H9 (cell line): ENCODE measurements around the gene F13A1. TPM values are rescaled to one million over a fixed set of nuclear protein-coding genes. Genes with fewer than 3 reads are reported as not detected.

Experiments used
- DNase-seq: peaks from one replicate; pipeline ENCODE4 v3.0.0-alpha.2; 2017
- H2AFZ ChIP-seq: one replicate; pipeline ENCODE4 v1.6.1; 2013; ENCODE audit warnings: mild to moderate bottlenecking, low read length, control low read depth, moderate library complexity
- H2AK5ac ChIP-seq: 2 replicates; pipeline ENCODE4 v1.6.1; 2013; ENCODE audit warnings: low read length, control low read depth, mixed read lengths; ENCODE audit not compliant: insufficient read length
- H2BK120ac ChIP-seq: one replicate; pipeline ENCODE4 v1.6.1; 2013; ENCODE audit warnings: low read depth, mild to moderate bottlenecking, low read length, control low read depth, inconsistent platforms; ENCODE audit not compliant: poor library complexity, severe bottlenecking
- H2BK12ac ChIP-seq: 2 replicates; pipeline ENCODE4 v1.6.1; 2013; ENCODE audit warnings: low read length, control low read depth, mixed read lengths, low read depth; ENCODE audit not compliant: insufficient read length
- H2BK15ac ChIP-seq: 2 replicates; pipeline ENCODE4 v1.6.1; 2013; ENCODE audit warnings: low read depth, low read length, control low read depth
- H2BK20ac ChIP-seq: one replicate; pipeline ENCODE4 v1.6.1; 2013; ENCODE audit warnings: low read depth, mild to moderate bottlenecking, low read length, control low read depth, inconsistent platforms; ENCODE audit not compliant: poor library complexity, severe bottlenecking
- H2BK5ac ChIP-seq: 2 replicates; pipeline ENCODE4 v1.6.1; 2013; ENCODE audit warnings: low read length, control low read depth, mixed read lengths; ENCODE audit not compliant: insufficient read length
- H3K14ac ChIP-seq: 2 replicates; pipeline ENCODE4 v1.6.1; 2013; ENCODE audit warnings: low read length, control low read depth; ENCODE audit not compliant: insufficient read depth
- H3K18ac ChIP-seq: 2 replicates; pipeline ENCODE4 v1.6.1; 2013; ENCODE audit warnings: low read depth, mild to moderate bottlenecking, mixed read lengths, low read length, control low read depth; ENCODE audit not compliant: insufficient read length
- H3K23ac ChIP-seq: 2 replicates; pipeline ENCODE4 v1.6.1; 2013; ENCODE audit warnings: low read length, control low read depth, mixed read lengths, low read depth; ENCODE audit not compliant: insufficient read length
- H3K23me2 ChIP-seq: 2 replicates; pipeline ENCODE4 v1.6.1; 2013; ENCODE audit warnings: low read depth, mild to moderate bottlenecking, mixed read lengths, low read length, control low read depth; ENCODE audit not compliant: insufficient read length, poor library complexity, severe bottlenecking
- H3K27ac ChIP-seq: 2 replicates; pipeline ENCODE4 v1.5.1; 2013; ENCODE audit warnings: low read length, control low read depth, mixed read lengths, low read depth; ENCODE audit not compliant: insufficient read length
- H3K27me3 ChIP-seq: 2 replicates; pipeline ENCODE4 v1.6.1; 2013; ENCODE audit warnings: low read length, control low read depth, inconsistent platforms; ENCODE audit not compliant: insufficient read depth
- H3K4ac ChIP-seq: 2 replicates; pipeline ENCODE4 v1.6.1; 2013; ENCODE audit warnings: low read depth, mild to moderate bottlenecking, control low read depth, inconsistent platforms, low read length, moderate library complexity
- H3K4me1 ChIP-seq: 2 replicates; pipeline ENCODE4 v1.6.1; 2013; ENCODE audit warnings: low read length, control low read depth, inconsistent platforms; ENCODE audit not compliant: insufficient read depth
- H3K4me2 ChIP-seq: 2 replicates; pipeline ENCODE4 v1.6.1; 2013; ENCODE audit warnings: low read length, control low read depth, mixed read lengths; ENCODE audit not compliant: insufficient read length, insufficient read depth
- H3K56ac ChIP-seq: 2 replicates; pipeline ENCODE4 v1.6.1; 2013; ENCODE audit warnings: low read depth, mild to moderate bottlenecking, mixed read lengths, low read length, control low read depth; ENCODE audit not compliant: insufficient read length
- H3K79me1 ChIP-seq: 2 replicates; pipeline ENCODE4 v1.6.1; 2013; ENCODE audit warnings: low read depth, mild to moderate bottlenecking, moderate library complexity, low read length, control low read depth, inconsistent platforms; ENCODE audit not compliant: insufficient read depth, poor library complexity, severe bottlenecking
- H3K79me2 ChIP-seq: 2 replicates; pipeline ENCODE4 v1.6.1; 2013; ENCODE audit warnings: low read length, control low read depth, inconsistent platforms; ENCODE audit not compliant: insufficient read depth
- H3K9ac ChIP-seq: 2 replicates; pipeline ENCODE4 v1.6.1; 2013; ENCODE audit warnings: low read length, control low read depth, mixed read lengths; ENCODE audit not compliant: insufficient read length; ENCODE audit errors: extremely low read depth
- H3K9me3 ChIP-seq: one replicate; pipeline ENCODE4 v1.6.1; 2013; ENCODE audit warnings: low read depth, low read length, inconsistent platforms; ENCODE audit not compliant: control insufficient read depth
- H3T11ph ChIP-seq: one replicate; pipeline ENCODE4 v1.6.1; 2013; ENCODE audit warnings: mild to moderate bottlenecking, low read length, control low read depth, inconsistent platforms
- H4K20me1 ChIP-seq: one replicate; pipeline ENCODE4 v1.6.1; 2013; ENCODE audit not compliant: control insufficient read depth, insufficient read length, insufficient read depth
- H4K5ac ChIP-seq: 2 replicates; pipeline ENCODE4 v1.6.1; 2013; ENCODE audit warnings: low read depth, mild to moderate bottlenecking, mixed read lengths, low read length, control low read depth; ENCODE audit not compliant: insufficient read length
- H4K8ac ChIP-seq: replicated peaks from 2 replicates; pipeline ENCODE4 v1.6.1; 2013; ENCODE audit warnings: low read length, control low read depth, mixed read lengths, low read depth; ENCODE audit not compliant: insufficient read length
- H4K91ac ChIP-seq: 2 replicates; pipeline ENCODE4 v1.6.1; 2013; ENCODE audit warnings: low read depth, mild to moderate bottlenecking, moderate library complexity, mixed read lengths, low read length, control low read depth; ENCODE audit not compliant: insufficient read length
- H3K27ac Mint-ChIP-seq, 3 experiments: 2 replicates in 2 of 3; 3 replicates in 1 of 3; pipeline ENCODE4 v1.8.0; 2020 to 2021; ENCODE audit warnings: mixed read lengths in 3 of 3, mild to moderate bottlenecking in 1 of 3, moderate library complexity in 1 of 3
- H3K27me3 Mint-ChIP-seq: 2 replicates; pipeline ENCODE4 v1.8.0; 2021; ENCODE audit warnings: low read depth, mild to moderate bottlenecking, moderate library complexity, mixed read lengths
- H3K36me3 Mint-ChIP-seq, 3 experiments: 2 replicates in 2 of 3; 3 replicates in 1 of 3; pipeline ENCODE4 v1.8.0; 2020 to 2021; ENCODE audit warnings: low read depth in 3 of 3, mixed read lengths in 3 of 3; ENCODE audit not compliant: insufficient read depth in 1 of 3
- H3K4me1 Mint-ChIP-seq, 2 experiments: 2 replicates each; pipeline ENCODE4 v1.8.0; 2020; ENCODE audit warnings: mixed read lengths in 2 of 2
- H3K4me3 Mint-ChIP-seq, 2 experiments: 2 replicates in 1 of 2; 3 replicates in 1 of 2; pipeline ENCODE4 v1.8.0; 2020 to 2021; ENCODE audit warnings: mild to moderate bottlenecking in 2 of 2, mixed read lengths in 2 of 2, moderate library complexity in 1 of 2
- H3K9me3 Mint-ChIP-seq, 2 experiments: 2 replicates in 1 of 2; 3 replicates in 1 of 2; pipeline ENCODE4 v1.8.0; 2020; ENCODE audit warnings: mild to moderate bottlenecking in 2 of 2, mixed read lengths in 2 of 2, moderate library complexity in 1 of 2
- CTCF ChIP-seq: fragments of 200-600 bp; sonication (generic); conservative IDR thresholded peaks from 3 replicates; pipeline ENCODE4 v1.8.0; 2021; ENCODE audit warnings: antibody characterized with exemption, mild to moderate bottlenecking
- WGBS: extraction: QIAGEN DNeasy Blood & Tissue Kit; methylation state at CpG from one replicate; pipeline ENCODE4 v1.1.7; 2013; ENCODE audit warnings: missing lambda C conversion rate, low lambda C conversion rate, mixed read lengths; ENCODE audit not compliant: insufficient read length; ENCODE audit errors: extremely low coverage; 5-methylcytosine and 5-hydroxymethylcytosine counted together
- total RNA-seq: library from RNA; stranded (reverse); gene quantifications from 2 replicates; pipeline ENCODE4 v1.2.1, GENCODE V29; 2021

Gene F13A1
- total RNA-seq, 1 experiment from 2014 or later, result 0.15 TPM

GRCh38 chr6:6239598-6240581 is 80.6 kb downstream of the F13A1 start:
- Histone ChIP-seq H2BK12ac (no peak overlapping the region), H3K23ac (no peak overlapping the region), H4K91ac (no peak overlapping the region), H3K9ac (no peak overlapping the region), H2AFZ (no peak overlapping the region), H2BK5ac (no peak overlapping the region), H3K14ac (no peak overlapping the region), H3K79me1 (no peaks in the 10 kb centered on the region), H3K56ac (no peak overlapping the region), H4K5ac (no peak overlapping the region), H2AK5ac (no peak overlapping the region), H2BK120ac (no peak overlapping the region), H2BK20ac (no peak overlapping the region), H3K4me2 (no peak overlapping the region), H3K79me2 (no peaks in the 10 kb centered on the region), H3K27ac (no peak overlapping the region), H4K8ac (no peak overlapping the region), H3K27me3 (no peaks in the 10 kb centered on the region), H3K23me2 (no peaks in the 10 kb centered on the region), H4K20me1 (no peaks in the 10 kb centered on the region), H3K4ac (no peak overlapping the region), H3T11ph (no peak overlapping the region), H2BK15ac (no peak overlapping the region), H3K4me1 (no peaks in the 10 kb centered on the region), H3K18ac (no peak overlapping the region), H3K9me3 (no peaks in the 10 kb centered on the region)
- DNase-seq, result no peak
- Mint-ChIP-seq H3K27me3 (no peaks in the 10 kb centered on the region; the same call in 1 of the 2 replicates), H3K27ac (no peak overlapping the region), H3K36me3 (no peaks in the 10 kb centered on the region), H3K4me1 (no peaks in the 10 kb centered on the region), H3K4me3 (no peak overlapping the region; a peak in 1 of 5 replicates), H3K9me3 (no peaks in the 10 kb centered on the region)
- TF ChIP-seq CTCF, result no peak
- WGBS, result no CpG with 5 or more reads among the region's 5 CpGs
